ENCODE results near the gene FAM181A. TPM values are rescaled to one million over a fixed set of nuclear protein-coding genes. Genes with fewer than 3 reads are reported as not detected.

The FAM181A gene
- total and polyA plus RNA-seq, 4 donors = not detected

GRCh38 chr14:93924592-93925355 lies 2.4 kb upstream of the FAM181A start:
- H3K36me3 ChIP-seq (ENCODE audit: control insufficient read depth in 1 of 2, insufficient read depth in 2 of 2, low read length in 1 of 2) = no peaks in the 10 kb centered on the region
- H3K4me3 ChIP-seq (ENCODE audit: low read length in 2 of 2) = no peak overlapping the region
- ATAC-seq (ENCODE audit: low FRiP score) (no peak), DNase-seq (no peak)
- H3K27ac ChIP-seq (ENCODE audit: low read depth in 1 of 2, low read length in 2 of 2) = no peak overlapping the region
- intact Hi-C loops (cut with DNase I) = no loop called here
- H3K27me3 ChIP-seq (ENCODE audit: control insufficient read depth in 1 of 2, insufficient read depth in 2 of 2, low read length in 1 of 2) = no peaks in the 10 kb centered on the region
- no peaks in the 10 kb centered on the region for H3K4me1 ChIP-seq (ENCODE audit: control insufficient read depth in 1 of 2, insufficient read depth in 2 of 2, low read length in 2 of 2)
- H3K9me3 ChIP-seq (ENCODE audit: control insufficient read depth, low read length) = no peaks in the 10 kb centered on the region
- 92 to 93% methylated on average over 14 of the region's 14 CpGs for WGBS, 2 donors

- no peaks in the 10 kb centered on the region for H3K4me1 ChIP-seq (ENCODE audit: control insufficient read depth in 1 of 2, insufficient read depth in 2 of 2, low read length in 2 of 2)
- H3K36me3 ChIP-seq (ENCODE audit: control insufficient read depth in 1 of 2, insufficient read depth in 2 of 2, low read length in 1 of 2) = no peaks in the 10 kb centered on the region
- H3K9me3 ChIP-seq (ENCODE audit: control insufficient read depth, low read length) = no peaks in the 10 kb centered on the region
- DNase-seq (no peak), ATAC-seq (ENCODE audit: low FRiP score) (no peak)
- intact Hi-C loops (cut with DNase I) = no loop called here
- WGBS, 2 donors = 87 to 89% methylated on average over 13 of the region's 13 CpGs
- no peak overlapping the region for H3K27ac ChIP-seq (ENCODE audit: low read depth in 1 of 2, low read length in 2 of 2)
- H3K4me3 ChIP-seq (ENCODE audit: low read length in 2 of 2) = no peak overlapping the region
- H3K27me3 ChIP-seq (ENCODE audit: control insufficient read depth in 1 of 2, insufficient read depth in 2 of 2, low read length in 1 of 2) = no peaks in the 10 kb centered on the region
Observed at GRCh38 chr14:93925374-93925895, 1.7 kb upstream of the FAM181A start.

- H3K36me3 ChIP-seq (ENCODE audit: control insufficient read depth in 1 of 2, insufficient read depth in 2 of 2, low read length in 1 of 2) = no peaks in the 10 kb centered on the region
- no peaks in the 10 kb centered on the region for H3K27me3 ChIP-seq (ENCODE audit: control insufficient read depth in 1 of 2, insufficient read depth in 2 of 2, low read length in 1 of 2)
- 89 to 90% methylated on average over 21 of the region's 21 CpGs for WGBS, 2 donors
- no peak for DNase-seq
- no peak overlapping the region for H3K4me3 ChIP-seq (ENCODE audit: low read length in 2 of 2)
- no peak for ATAC-seq (ENCODE audit: low FRiP score)
- H3K27ac ChIP-seq (ENCODE audit: low read depth in 1 of 2, low read length in 2 of 2) = no peak overlapping the region
- intact Hi-C loops (cut with DNase I) = no loop called here
- H3K9me3 ChIP-seq (ENCODE audit: control insufficient read depth, low read length) = no peaks in the 10 kb centered on the region
- no peaks in the 10 kb centered on the region for H3K4me1 ChIP-seq (ENCODE audit: control insufficient read depth in 1 of 2, insufficient read depth in 2 of 2, low read length in 2 of 2)
Observed at GRCh38 chr14:93926245-93926872, 785 bp upstream of the FAM181A start.

GRCh38 chr14:93927800-93928145 lies 629 bp downstream of the FAM181A start:
- intact Hi-C loops (cut with DNase I) = no loop called here
- no peak for ATAC-seq (ENCODE audit: low FRiP score)
- H3K27ac ChIP-seq (ENCODE audit: low read depth in 1 of 2, low read length in 2 of 2) = no peak overlapping the region

GRCh38 chr14:93928184-93929047 lies 1.3 kb downstream of the FAM181A start:
- H3K4me1 ChIP-seq (ENCODE audit: control insufficient read depth in 1 of 2, insufficient read depth in 2 of 2, low read length in 2 of 2) = no peaks in the 10 kb centered on the region
- DNase-seq = no peak
- H3K36me3 ChIP-seq (ENCODE audit: control insufficient read depth in 1 of 2, insufficient read depth in 2 of 2, low read length in 1 of 2) = peaks cover 0 to 1% of the 10 kb centered on the region in 2 donors
- H3K27ac ChIP-seq (ENCODE audit: low read depth in 1 of 2, low read length in 2 of 2) = no peak overlapping the region
- H3K9me3 ChIP-seq (ENCODE audit: control insufficient read depth, low read length) = no peaks in the 10 kb centered on the region
- WGBS, 2 donors = 88 to 89% methylated on average over 26 of the region's 26 CpGs
- intact Hi-C loops (cut with DNase I) = no loop called here
- ATAC-seq (ENCODE audit: low FRiP score) = no peak
- H3K4me3 ChIP-seq (ENCODE audit: low read length in 2 of 2) = no peak overlapping the region
- no peaks in the 10 kb centered on the region for H3K27me3 ChIP-seq (ENCODE audit: control insufficient read depth in 1 of 2, insufficient read depth in 2 of 2, low read length in 1 of 2)

More at GRCh38 chr14:93927800-93928145, 629 bp downstream of the FAM181A start:
- Histone ChIP-seq H3K4me1 (ENCODE audit: control insufficient read depth in 1 of 2, insufficient read depth in 2 of 2, low read length in 2 of 2) (no peaks in the 10 kb centered on the region), H3K27me3 (ENCODE audit: control insufficient read depth in 1 of 2, insufficient read depth in 2 of 2, low read length in 1 of 2) (no peaks in the 10 kb centered on the region), H3K4me3 (ENCODE audit: low read length in 2 of 2) (no peak overlapping the region), H3K9me3 (ENCODE audit: control insufficient read depth, low read length) (no peaks in the 10 kb centered on the region), H3K36me3 (ENCODE audit: control insufficient read depth in 1 of 2, insufficient read depth in 2 of 2, low read length in 1 of 2) (peaks cover 0 to 1% of the 10 kb centered on the region in 2 donors)
- DNase-seq = no peak
- WGBS, 2 donors = 58 to 59% methylated on average over 6 of the region's 6 CpGs

- WGBS, 2 donors = 84 to 90% methylated on average over 13 of the region's 13 CpGs
- DNase-seq (no peak), ATAC-seq (ENCODE audit: low FRiP score) (no peak)
- Histone ChIP-seq H3K36me3 (ENCODE audit: control insufficient read depth in 1 of 2, insufficient read depth in 2 of 2, low read length in 1 of 2) (peaks cover 0 to 1% of the 10 kb centered on the region in 2 donors), H3K27ac (ENCODE audit: low read depth in 1 of 2, low read length in 2 of 2) (no peak overlapping the region), H3K9me3 (ENCODE audit: control insufficient read depth, low read length) (no peaks in the 10 kb centered on the region), H3K4me3 (ENCODE audit: low read length in 2 of 2) (no peak overlapping the region), H3K27me3 (ENCODE audit: control insufficient read depth in 1 of 2, insufficient read depth in 2 of 2, low read length in 1 of 2) (no peaks in the 10 kb centered on the region), H3K4me1 (ENCODE audit: control insufficient read depth in 1 of 2, insufficient read depth in 2 of 2, low read length in 2 of 2) (no peaks in the 10 kb centered on the region)
- intact Hi-C loops (cut with DNase I) = no loop called here
Observed at GRCh38 chr14:93929048-93929535, 1.9 kb downstream of the FAM181A start.

GRCh38 chr14:93929657-93930056 lies 2.5 kb downstream of the FAM181A start:
- 80 to 85% methylated on average over 11 of the region's 11 CpGs for WGBS, 2 donors
- DNase-seq = no peak
- Histone ChIP-seq H3K4me1 (ENCODE audit: control insufficient read depth in 1 of 2, insufficient read depth in 2 of 2, low read length in 2 of 2) (no peaks in the 10 kb centered on the region), H3K9me3 (ENCODE audit: control insufficient read depth, low read length) (no peaks in the 10 kb centered on the region), H3K36me3 (ENCODE audit: control insufficient read depth in 1 of 2, insufficient read depth in 2 of 2, low read length in 1 of 2) (peaks cover 0 to 1% of the 10 kb centered on the region in 2 donors), H3K4me3 (ENCODE audit: low read length in 2 of 2) (no peak overlapping the region), H3K27ac (ENCODE audit: low read depth in 1 of 2, low read length in 2 of 2) (no peak overlapping the region), H3K27me3 (ENCODE audit: control insufficient read depth in 1 of 2, insufficient read depth in 2 of 2, low read length in 1 of 2) (no peaks in the 10 kb centered on the region)
- intact Hi-C loops (cut with DNase I) = no loop called here
- ATAC-seq (ENCODE audit: low FRiP score) = no peak

- no peak overlapping the region for H3K4me3 ChIP-seq (ENCODE audit: low read length in 2 of 2)
- ATAC-seq (ENCODE audit: low FRiP score) (no peak), DNase-seq (no peak)
- H3K27ac ChIP-seq (ENCODE audit: low read depth in 1 of 2, low read length in 2 of 2) = no peak overlapping the region
- peaks cover 0 to 1% of the 10 kb centered on the region in 2 donors for H3K36me3 ChIP-seq (ENCODE audit: control insufficient read depth in 1 of 2, insufficient read depth in 2 of 2, low read length in 1 of 2)
- no peaks in the 10 kb centered on the region for H3K4me1 ChIP-seq (ENCODE audit: control insufficient read depth in 1 of 2, insufficient read depth in 2 of 2, low read length in 2 of 2)
- intact Hi-C loops (cut with DNase I) = no loop called here
- 82% methylated on average over 8 of the region's 8 CpGs for WGBS, 2 donors
- no peaks in the 10 kb centered on the region for H3K9me3 ChIP-seq (ENCODE audit: control insufficient read depth, low read length)
- H3K27me3 ChIP-seq (ENCODE audit: control insufficient read depth in 1 of 2, insufficient read depth in 2 of 2, low read length in 1 of 2) = no peaks in the 10 kb centered on the region
Observed at GRCh38 chr14:93930296-93930988, 3.3 kb downstream of the FAM181A start.

Measured in aorta (tissue), 5 donors.